Right atrium auricular region (tissue), 2 donors: Measurements from ENCODE around the gene CSNK2A3. TPM values are rescaled to one million over a fixed set of nuclear protein-coding genes. Genes with fewer than 3 reads are reported as not detected.

ENCODE experiments used
- DNase-seq: peaks from one replicate; pipeline ENCODE4 v3.0.0-alpha.2; 2019; ENCODE audit warnings: low spot score
- H3K27ac ChIP-seq, 2 donors: fragments of 200-600 bp; sonication (generic); 1 replicate in 1 of 2; 2 replicates in 1 of 2; pipeline ENCODE4 v1.5.1; 2016 to 2019
- H3K27me3 ChIP-seq, 2 donors: fragments of 200-600 bp; sonication (generic); one replicate each; pipeline versions ENCODE4 v1.5.1 to v1.6.0; 2017 to 2019
- H3K36me3 ChIP-seq: fragments of 200-600 bp; sonication (generic); one replicate; pipeline ENCODE4 v1.5.1; 2016
- H3K4me1 ChIP-seq, 2 donors: fragments of 200-600 bp; sonication (generic); one replicate each; pipeline versions ENCODE4 v1.5.1 to v1.6.0; 2017 to 2019
- H3K4me3 ChIP-seq, 2 donors: fragments of 200-600 bp; sonication (generic); 1 replicate in 1 of 2; 2 replicates in 1 of 2; pipeline ENCODE4 v1.5.1; 2017 to 2019; ENCODE audit warnings: mild to moderate bottlenecking in 1 of 2, moderate library complexity in 1 of 2
- H3K9me3 ChIP-seq, 2 donors: fragments of 200-600 bp; sonication (generic); one replicate each; pipeline ENCODE4 v1.5.1; 2019
- total RNA-seq, 2 donors: library from RNA; depleted of rRNA; stranded (reverse); fragments of >200 nt; gene quantifications; one replicate each; pipeline ENCODE4 v1.1.0, GENCODE V29; 2016
- TF ChIP-seq, protein P1 (sequence below), 2 donors: fragments of 200-600 bp; sonication (generic); IDR thresholded peaks; one replicate each; pipeline ENCODE4 v1.5.1; 2019; ENCODE audit warnings: antibody characterized with exemption in 2 of 2

CSNK2A3 gene
- total RNA-seq, 2 donors from 2014 or later = 0.75 to 1.3 TPM

DNA sequence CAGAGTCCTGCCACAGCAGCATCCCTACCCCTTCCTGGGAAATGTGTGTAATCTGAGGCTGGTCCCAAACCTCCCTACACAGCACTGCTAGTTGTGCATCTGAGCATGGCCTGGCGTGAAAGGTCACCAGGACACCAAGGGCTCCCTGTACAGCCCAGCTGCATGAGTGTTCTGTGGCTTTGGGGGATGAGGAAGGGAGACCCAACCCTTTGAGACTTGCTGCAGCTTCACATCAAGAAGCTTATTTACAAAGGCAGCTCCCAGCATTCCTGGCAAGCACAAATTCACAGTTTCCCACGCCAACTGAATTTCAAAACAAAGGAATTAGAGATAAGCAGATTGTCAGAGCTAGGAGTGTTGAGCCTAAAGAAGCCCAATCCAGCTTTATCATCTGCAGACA, 32.2 kb downstream of the CSNK2A3 start:
- no peak for DNase-seq
- Histone ChIP-seq H3K36me3 (peaks cover 4% of the 10 kb centered on the region), H3K4me1 (no peaks in the 10 kb centered on the region), H3K27me3 (no peaks in the 10 kb centered on the region), H3K9me3 (no peaks in the 10 kb centered on the region), H3K4me3 (no peak overlapping the region), H3K27ac (no peak overlapping the region)
- TF ChIP-seq, protein P1, sequence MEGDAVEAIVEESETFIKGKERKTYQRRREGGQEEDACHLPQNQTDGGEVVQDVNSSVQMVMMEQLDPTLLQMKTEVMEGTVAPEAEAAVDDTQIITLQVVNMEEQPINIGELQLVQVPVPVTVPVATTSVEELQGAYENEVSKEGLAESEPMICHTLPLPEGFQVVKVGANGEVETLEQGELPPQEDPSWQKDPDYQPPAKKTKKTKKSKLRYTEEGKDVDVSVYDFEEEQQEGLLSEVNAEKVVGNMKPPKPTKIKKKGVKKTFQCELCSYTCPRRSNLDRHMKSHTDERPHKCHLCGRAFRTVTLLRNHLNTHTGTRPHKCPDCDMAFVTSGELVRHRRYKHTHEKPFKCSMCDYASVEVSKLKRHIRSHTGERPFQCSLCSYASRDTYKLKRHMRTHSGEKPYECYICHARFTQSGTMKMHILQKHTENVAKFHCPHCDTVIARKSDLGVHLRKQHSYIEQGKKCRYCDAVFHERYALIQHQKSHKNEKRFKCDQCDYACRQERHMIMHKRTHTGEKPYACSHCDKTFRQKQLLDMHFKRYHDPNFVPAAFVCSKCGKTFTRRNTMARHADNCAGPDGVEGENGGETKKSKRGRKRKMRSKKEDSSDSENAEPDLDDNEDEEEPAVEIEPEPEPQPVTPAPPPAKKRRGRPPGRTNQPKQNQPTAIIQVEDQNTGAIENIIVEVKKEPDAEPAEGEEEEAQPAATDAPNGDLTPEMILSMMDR (IDR thresholded peaks at IDR 0.05) = no peak

DNA sequence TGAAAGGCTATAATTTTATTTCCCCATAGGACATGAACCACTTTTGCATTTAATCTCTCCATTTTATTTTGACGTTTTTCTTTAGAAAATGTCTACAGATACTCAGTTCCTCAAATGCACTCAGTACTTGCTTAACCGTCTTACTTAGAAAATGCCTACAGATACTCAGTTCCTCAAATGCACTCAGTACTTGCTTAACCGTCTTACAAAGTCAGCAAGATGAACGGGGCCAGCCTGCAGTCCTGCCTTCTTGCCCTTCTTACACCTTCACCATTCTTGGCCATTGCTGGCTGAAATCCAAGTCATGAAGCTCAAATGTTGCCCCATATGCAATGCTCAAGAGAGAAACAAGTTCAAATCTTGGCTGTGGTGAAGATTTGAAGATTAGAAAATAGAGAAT, 34.1 kb downstream of the CSNK2A3 start:
- TF ChIP-seq, protein P1 (IDR thresholded peaks at IDR 0.05) = no peak
- H3K36me3 ChIP-seq = peaks cover 2% of the 10 kb centered on the region

DNA sequence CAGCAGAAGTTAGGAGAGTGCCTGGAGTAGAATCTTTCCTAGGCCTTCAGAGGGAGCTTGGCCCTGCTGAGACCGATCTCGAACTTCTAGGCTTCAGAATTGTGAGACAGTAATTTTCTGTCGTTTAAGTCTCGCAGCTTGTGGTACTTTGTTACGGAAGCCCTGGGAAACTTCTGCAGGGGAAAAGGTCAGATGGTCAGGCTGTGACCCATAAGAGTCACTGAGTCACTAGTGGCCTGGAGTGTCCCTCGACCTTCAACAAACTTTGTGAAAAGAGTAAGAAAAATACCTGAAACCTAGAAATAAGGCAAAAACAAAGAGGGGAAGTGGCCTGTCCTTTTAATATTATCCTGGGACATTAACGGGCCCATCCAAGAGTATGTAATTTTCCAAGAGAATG, 34.6 kb downstream of the CSNK2A3 start:
- TF ChIP-seq, protein P1 (IDR thresholded peaks at IDR 0.05) = no peak
- no peaks in the 10 kb centered on the region for H3K9me3 ChIP-seq
- H3K27me3 ChIP-seq = no peaks in the 10 kb centered on the region
- H3K27ac ChIP-seq = no peak overlapping the region
- no peaks in the 10 kb centered on the region for H3K36me3 ChIP-seq
- H3K4me1 ChIP-seq = peaks cover 0 to 14% of the 10 kb centered on the region in 2 donors
- no peak overlapping the region for H3K4me3 ChIP-seq
- DNase-seq = no peak

More for the DNA sequence above, 34.1 kb downstream of the CSNK2A3 start:
- no peak overlapping the region for H3K27ac ChIP-seq
- peaks cover 0 to 9% of the 10 kb centered on the region in 2 donors for H3K4me1 ChIP-seq
- no peaks in the 10 kb centered on the region for H3K27me3 ChIP-seq
- no peaks in the 10 kb centered on the region for H3K9me3 ChIP-seq
- no peak overlapping the region for H3K4me3 ChIP-seq
- DNase-seq = no peak

DNA sequence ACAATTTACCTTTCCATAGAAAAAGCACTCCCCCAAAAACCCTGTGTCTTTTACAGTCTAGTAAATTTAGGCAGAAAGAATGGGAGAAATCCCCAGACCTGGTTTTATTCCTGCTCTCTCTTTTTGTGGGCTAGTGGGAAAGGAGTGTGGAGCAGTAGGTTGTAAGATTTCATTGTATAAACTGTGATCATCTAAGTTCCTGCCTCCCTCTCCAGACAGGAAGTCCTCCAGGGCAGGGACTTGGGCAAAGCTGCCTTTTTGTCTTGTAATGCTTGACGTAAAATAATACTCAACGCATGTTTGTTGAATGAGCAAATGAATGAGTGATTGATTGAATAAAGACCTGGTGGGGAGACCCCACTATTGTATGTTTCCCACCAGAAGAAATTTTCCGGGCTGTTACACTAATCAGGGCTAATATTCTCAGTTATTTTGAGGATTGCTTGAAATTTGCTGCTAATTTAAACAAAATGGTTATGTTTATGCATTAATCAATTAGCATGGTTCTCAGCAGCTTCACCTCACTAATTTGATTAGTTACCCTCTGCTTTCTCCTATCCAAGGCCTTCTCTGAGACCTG, 36.3 kb downstream of the CSNK2A3 start:
- Histone ChIP-seq H3K9me3 (no peaks in the 10 kb centered on the region), H3K36me3 (no peaks in the 10 kb centered on the region), H3K27ac (no peak overlapping the region), H3K27me3 (no peaks in the 10 kb centered on the region), H3K4me3 (no peak overlapping the region), H3K4me1 (peaks cover 0 to 22% of the 10 kb centered on the region in 2 donors)
- TF ChIP-seq, protein P1 (IDR thresholded peaks at IDR 0.05) = no peak
- no peak for DNase-seq

DNA sequence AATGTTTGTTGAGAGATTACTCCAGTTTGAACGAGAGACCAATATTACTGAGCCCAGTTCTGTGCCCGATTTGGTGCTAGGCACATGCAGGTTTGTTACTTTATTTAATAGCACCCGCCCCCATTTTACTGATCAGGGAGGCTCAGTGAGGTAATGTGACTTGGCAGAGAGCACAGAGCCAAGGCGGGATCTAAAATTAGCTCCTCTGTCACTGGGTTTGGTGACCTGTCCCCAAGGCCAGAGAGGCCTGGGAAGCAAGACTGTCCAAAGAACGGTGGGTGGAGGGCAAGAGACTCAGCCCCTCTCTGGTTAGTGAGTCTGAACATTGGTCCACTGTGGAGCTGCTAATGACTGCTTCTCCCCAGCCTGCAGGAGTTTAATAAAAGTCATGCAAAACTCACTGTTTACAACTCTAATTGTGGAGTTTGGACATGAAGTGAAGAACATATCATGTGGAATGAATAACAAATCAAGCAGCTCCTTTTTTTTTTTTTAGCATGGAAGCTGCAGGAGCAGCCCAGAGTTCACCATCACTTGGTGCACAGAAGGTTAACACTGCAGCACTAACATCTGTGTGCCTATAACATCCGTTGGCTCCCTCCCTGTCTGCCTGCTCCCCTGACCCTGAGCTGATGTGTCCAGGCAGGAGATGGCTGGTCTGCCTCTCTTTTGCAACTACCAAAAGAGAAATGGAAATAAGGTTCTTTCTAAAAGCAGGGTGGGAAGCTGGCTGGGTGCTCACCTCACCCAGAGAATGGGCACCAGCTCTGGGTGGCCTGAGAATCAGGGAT, 39.0 kb downstream of the CSNK2A3 start:
- DNase-seq = no peak
- TF ChIP-seq, protein P1 (IDR thresholded peaks at IDR 0.05) = no peak
- no peaks in the 10 kb centered on the region for H3K36me3 ChIP-seq
- peak overlapping the region; percentile 67 to 73 for H3K27ac ChIP-seq
- no peaks in the 10 kb centered on the region for H3K27me3 ChIP-seq
- H3K4me1 ChIP-seq = peaks cover 0 to 30% of the 10 kb centered on the region in 2 donors
- H3K4me3 ChIP-seq = no peak overlapping the region
- no peaks in the 10 kb centered on the region for H3K9me3 ChIP-seq
